Osteoblast (primary cell): Measurements from ENCODE around the gene COL25A1. TPM values are rescaled to one million over a fixed set of nuclear protein-coding genes. Genes with fewer than 3 reads are reported as not detected.

Source experiments
- DNase-seq: peaks from one replicate; pipeline ENCODE4 v3.0.0; 2011; ENCODE audit warnings: low spot score, mixed read lengths; ENCODE audit not compliant: insufficient read length; ENCODE audit errors: missing footprints
- H2AFZ ChIP-seq: 2 replicates; pipeline ENCODE4 v1.6.0; 2011; ENCODE audit warnings: mild to moderate bottlenecking, low read length
- H3K27ac ChIP-seq: 2 replicates; pipeline ENCODE4 v1.5.1; 2011; ENCODE audit warnings: mild to moderate bottlenecking, low read depth, low read length, moderate library complexity
- H3K27me3 ChIP-seq: 2 replicates; pipeline ENCODE4 v1.6.0; 2012; ENCODE audit warnings: mild to moderate bottlenecking, control low read depth, inconsistent platforms, low read length, moderate library complexity; ENCODE audit not compliant: insufficient read depth
- H3K36me3 ChIP-seq: 2 replicates; pipeline ENCODE4 v1.5.1; 2011; ENCODE audit warnings: mild to moderate bottlenecking, low read length, control low read depth, moderate library complexity; ENCODE audit not compliant: insufficient read depth
- H3K4me1 ChIP-seq: 2 replicates; pipeline ENCODE4 v1.5.1; 2011; ENCODE audit warnings: mild to moderate bottlenecking, low read length, control low read depth, moderate library complexity; ENCODE audit not compliant: insufficient read depth
- H3K4me2 ChIP-seq: 2 replicates; pipeline ENCODE4 v1.6.0; 2011; ENCODE audit warnings: mild to moderate bottlenecking, low read length; ENCODE audit not compliant: insufficient read depth
- H3K4me3 ChIP-seq: fragments of 200-600 bp; sonication (generic); 3 replicates; pipeline ENCODE4 v1.5.1; 2012; ENCODE audit warnings: mild to moderate bottlenecking, low read length, inconsistent platforms; ENCODE audit not compliant: insufficient read depth
- H3K79me2 ChIP-seq: 2 replicates; pipeline ENCODE4 v1.6.0; 2012; ENCODE audit warnings: mild to moderate bottlenecking, low read length, control low read depth, inconsistent platforms; ENCODE audit not compliant: insufficient read depth
- H3K9me3 ChIP-seq: 2 replicates; pipeline ENCODE4 v1.5.1; 2011; ENCODE audit warnings: low read depth, low read length, control low read depth
- H4K20me1 ChIP-seq: 2 replicates; pipeline ENCODE4 v1.6.0; 2012; ENCODE audit warnings: mild to moderate bottlenecking, low read length, control low read depth; ENCODE audit not compliant: insufficient read depth
- total RNA-seq: library from RNA; depleted of rRNA; stranded (reverse); fragments of >200 nt; gene quantifications from 2 replicates; pipeline ENCODE4 v1.2.3, GENCODE V29; 2012
- TF ChIP-seq, protein P1 (sequence below): IDR thresholded peaks from 2 replicates; pipeline ENCODE4 v1.5.1; 2011; ENCODE audit warnings: mild to moderate bottlenecking, low read depth, low read length, moderate library complexity; ENCODE audit errors: extremely low read depth

The COL25A1 gene
- total RNA-seq, 1 donor, result 1.4 TPM

DNA sequence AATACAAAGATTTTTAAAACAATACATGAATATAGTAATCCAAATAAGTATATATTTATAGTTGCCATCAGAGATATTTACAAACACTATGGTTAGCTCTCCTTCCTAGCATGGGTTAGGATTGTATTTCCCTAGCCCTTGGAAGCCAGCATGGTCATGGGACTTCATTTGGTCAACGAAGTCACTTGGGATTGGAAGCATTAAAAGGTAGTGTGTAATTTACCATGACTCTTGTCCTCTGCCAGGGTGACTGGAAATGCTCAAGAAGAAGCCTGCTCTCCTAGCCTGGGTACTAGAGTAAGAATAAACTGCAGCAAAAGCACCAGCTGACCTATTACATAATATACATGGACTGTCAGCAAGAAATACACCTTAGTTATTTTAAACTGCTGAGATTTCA, 102.9 kb downstream of the COL25A1 start:
- no peaks in the 10 kb centered on the region for H3K79me2 ChIP-seq
- no peaks in the 10 kb centered on the region for H3K36me3 ChIP-seq
- no peak for DNase-seq
- no peaks in the 10 kb centered on the region for H3K4me1 ChIP-seq
- H4K20me1 ChIP-seq, result no peaks in the 10 kb centered on the region
- TF ChIP-seq, protein P1, sequence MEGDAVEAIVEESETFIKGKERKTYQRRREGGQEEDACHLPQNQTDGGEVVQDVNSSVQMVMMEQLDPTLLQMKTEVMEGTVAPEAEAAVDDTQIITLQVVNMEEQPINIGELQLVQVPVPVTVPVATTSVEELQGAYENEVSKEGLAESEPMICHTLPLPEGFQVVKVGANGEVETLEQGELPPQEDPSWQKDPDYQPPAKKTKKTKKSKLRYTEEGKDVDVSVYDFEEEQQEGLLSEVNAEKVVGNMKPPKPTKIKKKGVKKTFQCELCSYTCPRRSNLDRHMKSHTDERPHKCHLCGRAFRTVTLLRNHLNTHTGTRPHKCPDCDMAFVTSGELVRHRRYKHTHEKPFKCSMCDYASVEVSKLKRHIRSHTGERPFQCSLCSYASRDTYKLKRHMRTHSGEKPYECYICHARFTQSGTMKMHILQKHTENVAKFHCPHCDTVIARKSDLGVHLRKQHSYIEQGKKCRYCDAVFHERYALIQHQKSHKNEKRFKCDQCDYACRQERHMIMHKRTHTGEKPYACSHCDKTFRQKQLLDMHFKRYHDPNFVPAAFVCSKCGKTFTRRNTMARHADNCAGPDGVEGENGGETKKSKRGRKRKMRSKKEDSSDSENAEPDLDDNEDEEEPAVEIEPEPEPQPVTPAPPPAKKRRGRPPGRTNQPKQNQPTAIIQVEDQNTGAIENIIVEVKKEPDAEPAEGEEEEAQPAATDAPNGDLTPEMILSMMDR, result no peak
- H3K27ac ChIP-seq, result no peak overlapping the region
- no peaks in the 10 kb centered on the region for H3K27me3 ChIP-seq
- H2AFZ ChIP-seq, result no peak overlapping the region
- no peak overlapping the region for H3K4me2 ChIP-seq
- H3K4me3 ChIP-seq, result no peak overlapping the region
- H3K9me3 ChIP-seq, result no peaks in the 10 kb centered on the region

DNA sequence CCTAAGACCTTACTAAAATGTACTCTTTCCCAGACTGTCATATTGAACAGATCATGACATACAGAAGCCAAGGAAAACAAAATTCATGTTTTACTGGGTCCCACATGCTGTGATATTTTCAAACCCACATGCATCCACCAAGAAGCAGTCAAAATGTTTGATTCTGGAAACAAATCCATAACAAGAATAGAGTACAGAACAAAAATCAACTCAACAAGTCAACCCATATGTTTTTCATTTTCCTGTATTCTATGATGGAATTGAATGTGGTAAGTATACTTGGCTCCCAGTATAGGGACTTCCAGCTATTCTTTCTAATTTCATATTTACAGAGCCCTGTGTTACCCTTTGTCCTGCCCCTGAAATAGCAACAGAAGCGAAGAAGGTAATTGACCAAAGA, 106.8 kb downstream of the COL25A1 start:
- no peak overlapping the region for H3K4me2 ChIP-seq
- H4K20me1 ChIP-seq, result no peaks in the 10 kb centered on the region
- no peak overlapping the region for H3K27ac ChIP-seq
- TF ChIP-seq, protein P1, result no peak
- H3K27me3 ChIP-seq, result no peaks in the 10 kb centered on the region
- H3K36me3 ChIP-seq, result no peaks in the 10 kb centered on the region
- H2AFZ ChIP-seq, result no peak overlapping the region
- H3K4me3 ChIP-seq, result no peak overlapping the region
- DNase-seq, result no peak
- H3K9me3 ChIP-seq, result no peaks in the 10 kb centered on the region
- no peaks in the 10 kb centered on the region for H3K79me2 ChIP-seq
- no peaks in the 10 kb centered on the region for H3K4me1 ChIP-seq

DNA sequence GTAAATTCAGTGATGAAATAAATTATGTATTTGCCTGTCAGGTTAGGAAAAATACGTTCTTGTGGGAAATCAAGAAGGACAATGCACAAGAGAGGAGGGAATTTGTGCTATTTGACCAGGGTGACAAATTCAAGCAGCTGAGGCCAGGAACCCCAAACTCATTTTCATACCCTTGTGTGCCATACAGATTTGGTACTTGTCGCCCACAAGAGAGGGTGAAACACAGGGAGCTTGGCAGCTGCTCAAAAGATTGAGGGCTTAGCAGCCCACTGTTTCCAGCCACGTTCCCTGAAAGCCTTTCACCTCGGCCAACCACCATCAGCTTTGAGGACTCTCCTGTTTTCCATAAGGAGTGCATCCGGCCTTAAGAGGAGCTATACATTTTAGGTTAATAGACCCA, 111.2 kb downstream of the COL25A1 start:
- Histone ChIP-seq H3K4me2 (no peak overlapping the region), H2AFZ (no peak overlapping the region), H3K9me3 (no peaks in the 10 kb centered on the region), H3K4me3 (no peak overlapping the region), H4K20me1 (no peaks in the 10 kb centered on the region), H3K4me1 (no peaks in the 10 kb centered on the region), H3K27ac (no peak overlapping the region), H3K27me3 (no peaks in the 10 kb centered on the region), H3K79me2 (no peaks in the 10 kb centered on the region), H3K36me3 (no peaks in the 10 kb centered on the region)
- TF ChIP-seq, protein P1, result no peak
- no peak for DNase-seq

DNA sequence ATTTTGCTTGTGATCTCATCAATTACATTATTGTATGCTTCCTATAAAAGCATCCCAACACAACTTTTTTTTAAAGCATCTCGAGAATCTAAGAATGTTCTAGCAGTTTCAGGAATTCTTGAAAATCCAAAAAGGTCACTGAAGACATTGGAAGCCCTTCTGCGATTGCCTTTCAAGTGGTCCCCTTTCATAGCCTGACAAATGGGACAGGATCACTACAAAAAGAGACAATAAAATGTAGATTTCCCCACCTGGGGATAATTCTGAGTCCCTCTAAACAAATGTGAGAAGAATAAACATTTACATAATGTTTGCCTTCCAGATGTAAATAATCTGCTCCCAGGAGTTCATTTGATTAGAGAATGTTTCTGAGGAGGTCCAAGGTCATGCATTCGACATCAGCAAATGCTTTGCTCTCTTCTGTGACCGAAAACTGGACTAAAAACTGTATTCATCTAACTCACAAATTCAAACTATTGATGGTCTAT, 116.0 kb downstream of the COL25A1 start:
- Histone ChIP-seq H3K4me1 (no peaks in the 10 kb centered on the region), H3K79me2 (no peaks in the 10 kb centered on the region), H3K36me3 (no peaks in the 10 kb centered on the region), H3K27me3 (no peaks in the 10 kb centered on the region), H3K27ac (no peak overlapping the region), H3K9me3 (no peaks in the 10 kb centered on the region), H2AFZ (no peak overlapping the region), H4K20me1 (no peaks in the 10 kb centered on the region), H3K4me3 (no peak overlapping the region), H3K4me2 (no peak overlapping the region)
- no peak for DNase-seq
- TF ChIP-seq, protein P1, result no peak
